HFFc6 (cell line): ENCODE results near the gene KANSL1. TPM values are rescaled to one million over a fixed set of nuclear protein-coding genes. Genes with fewer than 3 reads are reported as not detected.
"Not testable (repeated sequence)": the region's sequence is repeated elsewhere in the genome, so short reads cannot be mapped to it uniquely, and the experiment has no call there.

Source experiments
- DNase-seq: peaks from one replicate; pipeline ENCODE4 v3.0.0-alpha.2; 2018
- H3K27ac Mint-ChIP-seq: 2 replicates; pipeline ENCODE4 v1.8.0; 2020; ENCODE audit warnings: mild to moderate bottlenecking, mixed read lengths
- H3K27me3 Mint-ChIP-seq: 2 replicates; pipeline ENCODE4 v1.8.0; 2021; ENCODE audit warnings: mild to moderate bottlenecking, moderate library complexity, mixed read lengths; ENCODE audit not compliant: insufficient read depth
- H3K36me3 Mint-ChIP-seq: 2 replicates; pipeline ENCODE4 v1.8.0; 2021; ENCODE audit warnings: low read depth, mixed read lengths
- H3K4me1 Mint-ChIP-seq: 2 replicates; pipeline ENCODE4 v1.8.0; 2020; ENCODE audit warnings: low read depth, mixed read lengths
- H3K4me3 Mint-ChIP-seq: 2 replicates; pipeline ENCODE4 v1.8.0; 2020; ENCODE audit warnings: mild to moderate bottlenecking, moderate library complexity, mixed read lengths
- H3K9me3 Mint-ChIP-seq: 2 replicates; pipeline ENCODE4 v1.8.0; 2020; ENCODE audit warnings: mild to moderate bottlenecking, mixed read lengths
- CTCF ChIP-seq: fragments of 200-600 bp; sonication (generic); IDR thresholded peaks from 2 replicates; pipeline ENCODE4 v1.5.0; 2021; ENCODE audit warnings: antibody characterized with exemption, mild to moderate bottlenecking
- total RNA-seq, 6 experiments: library from RNA; stranded (reverse); fragmentation: NEBNext Ultra II Directional; extraction: Animal tissue kit (Norgen Biotek cat#: 25700); gene quantifications; 2 replicates in 1 of 6; 3 replicates in 5 of 6; pipeline ENCODE4 v1.2.3, GENCODE V29; 2021

Gene KANSL1
- total RNA-seq, 6 experiments from 2014 or later: 23.8 to 33.0 (median 27.7) TPM

- TF ChIP-seq CTCF: no peak
- H3K4me3 Mint-ChIP-seq: no peak overlapping the region
- H3K36me3 Mint-ChIP-seq: peaks cover 4% of the 10 kb centered on the region; the same call in 1 of the 2 replicates
- no peak overlapping the region for H3K27ac Mint-ChIP-seq
- no peaks in the 10 kb centered on the region for H3K27me3 Mint-ChIP-seq
- H3K9me3 Mint-ChIP-seq: no peaks in the 10 kb centered on the region
- peaks cover 55% of the 10 kb centered on the region for H3K4me1 Mint-ChIP-seq
- no peak for DNase-seq
Observed at GRCh38 chr17:46181940-46182339, 11.3 kb downstream of the KANSL1 start.

DNA sequence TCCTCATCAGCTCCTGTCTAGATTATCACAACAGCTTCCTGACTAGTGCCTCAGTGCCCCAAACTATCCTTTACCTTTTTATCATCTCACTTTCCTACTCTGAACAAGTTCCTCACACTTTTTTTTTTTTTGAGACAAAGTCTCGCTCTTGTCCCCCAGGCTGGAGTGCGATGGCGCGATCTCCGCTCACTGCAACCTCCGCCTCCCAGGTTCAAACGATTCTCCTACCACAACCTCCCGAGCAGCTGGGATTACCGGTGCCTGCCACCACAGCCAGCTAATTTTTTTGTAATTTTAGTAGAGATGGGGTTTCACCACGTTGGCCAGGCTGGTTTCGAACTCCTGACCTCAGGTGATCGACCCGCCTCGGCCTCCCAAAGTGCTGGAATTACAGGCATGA, 11.9 kb downstream of the KANSL1 start:
- H3K4me1 Mint-ChIP-seq: peaks cover 62% of the 10 kb centered on the region
- not testable (repeated sequence) for H3K36me3 Mint-ChIP-seq, H3K27ac Mint-ChIP-seq, DNase-seq, H3K9me3 Mint-ChIP-seq, H3K27me3 Mint-ChIP-seq, H3K4me3 Mint-ChIP-seq

GRCh38 chr17:46180892-46181274, 12.3 kb downstream of the KANSL1 start:
- peaks cover 4% of the 10 kb centered on the region; the same call in 1 of the 2 replicates for H3K36me3 Mint-ChIP-seq

GRCh38 chr17:46180185-46180891, 12.9 kb downstream of the KANSL1 start:
- H3K27me3 Mint-ChIP-seq, H3K36me3 Mint-ChIP-seq, H3K27ac Mint-ChIP-seq, H3K4me3 Mint-ChIP-seq, DNase-seq, H3K9me3 Mint-ChIP-seq: not testable (repeated sequence)
- H3K4me1 Mint-ChIP-seq: peaks cover 70% of the 10 kb centered on the region

More at GRCh38 chr17:46180892-46181274, 12.3 kb downstream of the KANSL1 start:
- H3K27me3 Mint-ChIP-seq: no peaks in the 10 kb centered on the region
- no peak overlapping the region for H3K27ac Mint-ChIP-seq
- no peak for DNase-seq
- H3K4me1 Mint-ChIP-seq: peaks cover 66% of the 10 kb centered on the region
- no peak for TF ChIP-seq CTCF
- no peak overlapping the region for H3K4me3 Mint-ChIP-seq
- no peaks in the 10 kb centered on the region for H3K9me3 Mint-ChIP-seq

- Mint-ChIP-seq H3K9me3 (no peaks in the 10 kb centered on the region), H3K36me3 (peaks cover 4% of the 10 kb centered on the region; the same call in 1 of the 2 replicates), H3K27ac (peak overlapping the region; percentile 8; the same call in 1 of the 2 replicates), H3K4me3 (no peak overlapping the region), H3K27me3 (no peaks in the 10 kb centered on the region), H3K4me1 (peaks cover 64% of the 10 kb centered on the region)
- no peak for DNase-seq
- TF ChIP-seq CTCF: no peak
Observed at GRCh38 chr17:46179375-46179999, 13.7 kb downstream of the KANSL1 start.

DNA sequence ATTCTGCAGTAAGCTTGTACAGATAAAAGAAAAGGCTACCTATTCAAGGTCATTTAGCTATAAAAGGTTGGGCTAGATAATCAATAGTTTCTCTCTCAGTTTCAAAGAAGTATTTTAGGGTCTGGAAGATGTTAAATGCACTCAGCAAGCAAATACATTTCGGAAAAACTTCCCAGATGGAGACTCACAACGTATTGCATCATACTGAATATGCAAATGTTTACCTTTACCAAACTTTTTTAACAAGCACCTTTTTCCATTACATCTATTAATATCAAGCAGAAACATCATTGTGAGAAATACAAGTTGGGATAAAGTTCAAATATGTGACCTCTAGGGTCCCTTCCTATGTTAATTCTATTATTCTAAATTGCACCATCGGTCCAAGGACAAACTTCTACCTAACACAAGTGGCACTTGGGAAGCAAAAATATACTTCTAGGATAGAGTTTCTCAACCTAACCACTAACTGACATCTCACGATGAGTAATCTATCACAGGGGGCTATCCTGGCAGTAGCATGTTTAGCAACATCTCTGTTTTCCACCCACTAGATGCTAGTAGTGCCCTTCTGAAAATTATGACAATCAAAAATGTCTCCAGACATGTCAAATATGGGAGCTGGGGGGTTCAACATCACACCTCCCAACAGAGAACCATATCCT, 14.5 kb downstream of the KANSL1 start:
- H3K4me3 Mint-ChIP-seq: 0 out of 2 replicates have a peak overlapping the region, but pooled peaks have one; percentile 11
- H3K36me3 Mint-ChIP-seq: peaks cover 4% of the 10 kb centered on the region; the same call in 1 of the 2 replicates
- no peaks in the 10 kb centered on the region for H3K27me3 Mint-ChIP-seq
- H3K9me3 Mint-ChIP-seq: no peaks in the 10 kb centered on the region
- H3K27ac Mint-ChIP-seq: peak overlapping the region; percentile 21; the same call in 1 of the 2 replicates
- TF ChIP-seq CTCF: no peak
- H3K4me1 Mint-ChIP-seq: peaks cover 59% of the 10 kb centered on the region
- DNase-seq: no peak
